Tibial artery (tissue), 4 donors: ENCODE measurements around the gene DLGAP1.

ENCODE experiments used
- DNase-seq, 2 donors: peaks; one replicate each; pipeline ENCODE4 v3.0.0-alpha.2; 2019
- H3K27ac ChIP-seq, 2 donors: fragments of 200-600 bp; sonication (generic) in 1 of 2; 1 replicate in 1 of 2; 2 replicates in 1 of 2; pipeline ENCODE4 v1.5.1; 2018 to 2019; ENCODE audit warnings: mild to moderate bottlenecking in 1 of 2
- H3K27me3 ChIP-seq, 2 donors: fragments of 200-600 bp; sonication (generic) in 1 of 2; one replicate each; pipeline versions ENCODE4 v1.5.1 to v1.6.0; 2016 to 2019
- H3K36me3 ChIP-seq, 3 donors: fragments of 200-600 bp; sonication (generic) in 2 of 3; one replicate each; pipeline ENCODE4 v1.5.1; 2016 to 2019; ENCODE audit warnings: mild to moderate bottlenecking in 2 of 3
- H3K4me1 ChIP-seq, 4 donors: fragments of 200-600 bp; sonication (generic) in 2 of 4; 1 replicate in 3 of 4; 2 replicates in 1 of 4; pipeline ENCODE4 v1.5.1; 2016 to 2019
- H3K4me3 ChIP-seq, 2 donors: fragments of 200-600 bp; sonication (generic) in 1 of 2; 1 replicate in 1 of 2; 2 replicates in 1 of 2; pipeline ENCODE4 v1.5.1; 2018 to 2019; ENCODE audit warnings: mild to moderate bottlenecking in 2 of 2
- H3K9me3 ChIP-seq, 3 donors: fragments of 200-600 bp; sonication (generic) in 1 of 3; one replicate each; pipeline ENCODE4 v1.5.1; 2016 to 2019
- intact Hi-C: fragments of 100-400 bp; cut with DNase I; formaldehyde crosslinking; loops from one replicate; pipeline ENCODE4 v1.15.0; 2023; ENCODE audit warnings: low total_unique reads
- TF ChIP-seq, protein P1 (sequence below), 2 experiments: fragments of 200-600 bp in 1 of 2; fragments of 450-650 bp in 1 of 2; IDR thresholded peaks; one replicate each; pipeline ENCODE4 v1.5.1; 2017 to 2019; ENCODE audit warnings: antibody characterized with exemption in 2 of 2, mild to moderate bottlenecking in 1 of 2, moderate library complexity in 1 of 2

Gene DLGAP1

GRCh38 chr18:3873211-3873610 is 581.9 kb downstream of the DLGAP1 start:
- intact Hi-C loops = no loop called here
- H3K27ac ChIP-seq = peak overlapping the region in 1 of 2 donors; percentile 11
- no peaks in the 10 kb centered on the region for H3K27me3 ChIP-seq
- DNase-seq = no peak
- no peak overlapping the region for H3K4me3 ChIP-seq
- peaks cover 0 to 3% (median under 1%) of the 10 kb centered on the region in 4 donors for H3K4me1 ChIP-seq
- no peaks in the 10 kb centered on the region for H3K36me3 ChIP-seq
- H3K9me3 ChIP-seq = no peaks in the 10 kb centered on the region
- TF ChIP-seq, protein P1, sequence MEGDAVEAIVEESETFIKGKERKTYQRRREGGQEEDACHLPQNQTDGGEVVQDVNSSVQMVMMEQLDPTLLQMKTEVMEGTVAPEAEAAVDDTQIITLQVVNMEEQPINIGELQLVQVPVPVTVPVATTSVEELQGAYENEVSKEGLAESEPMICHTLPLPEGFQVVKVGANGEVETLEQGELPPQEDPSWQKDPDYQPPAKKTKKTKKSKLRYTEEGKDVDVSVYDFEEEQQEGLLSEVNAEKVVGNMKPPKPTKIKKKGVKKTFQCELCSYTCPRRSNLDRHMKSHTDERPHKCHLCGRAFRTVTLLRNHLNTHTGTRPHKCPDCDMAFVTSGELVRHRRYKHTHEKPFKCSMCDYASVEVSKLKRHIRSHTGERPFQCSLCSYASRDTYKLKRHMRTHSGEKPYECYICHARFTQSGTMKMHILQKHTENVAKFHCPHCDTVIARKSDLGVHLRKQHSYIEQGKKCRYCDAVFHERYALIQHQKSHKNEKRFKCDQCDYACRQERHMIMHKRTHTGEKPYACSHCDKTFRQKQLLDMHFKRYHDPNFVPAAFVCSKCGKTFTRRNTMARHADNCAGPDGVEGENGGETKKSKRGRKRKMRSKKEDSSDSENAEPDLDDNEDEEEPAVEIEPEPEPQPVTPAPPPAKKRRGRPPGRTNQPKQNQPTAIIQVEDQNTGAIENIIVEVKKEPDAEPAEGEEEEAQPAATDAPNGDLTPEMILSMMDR (IDR thresholded peaks at IDR 0.05) = no peak

DNA sequence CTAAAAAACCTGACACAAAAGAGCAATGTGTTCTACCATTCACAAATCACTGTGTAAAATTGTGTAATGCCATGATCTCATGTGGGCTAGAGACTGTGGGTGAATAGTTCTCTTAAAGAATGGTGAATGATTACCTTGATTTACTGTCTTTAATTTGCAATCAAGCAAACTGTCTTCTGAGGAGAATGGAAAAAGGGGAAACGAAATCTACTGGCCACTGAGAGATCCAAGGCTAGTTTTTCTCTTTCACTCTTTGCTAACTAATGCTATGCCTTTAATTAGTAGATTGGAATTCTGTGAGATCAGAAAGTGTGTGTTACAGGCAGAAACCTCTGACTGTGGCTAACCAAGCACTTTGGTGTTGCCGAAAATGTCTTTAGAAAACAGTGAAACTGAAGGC is 582.5 kb downstream of the DLGAP1 start:
- Histone ChIP-seq H3K4me3 (no peak overlapping the region), H3K4me1 (peaks cover 0 to 8% (median 3%) of the 10 kb centered on the region in 4 donors), H3K27me3 (no peaks in the 10 kb centered on the region), H3K9me3 (no peaks in the 10 kb centered on the region), H3K27ac (no peak overlapping the region), H3K36me3 (no peaks in the 10 kb centered on the region)
- TF ChIP-seq, protein P1 (IDR thresholded peaks at IDR 0.05) = no peak
- no peak for DNase-seq
- intact Hi-C loops = no loop called here

DNA sequence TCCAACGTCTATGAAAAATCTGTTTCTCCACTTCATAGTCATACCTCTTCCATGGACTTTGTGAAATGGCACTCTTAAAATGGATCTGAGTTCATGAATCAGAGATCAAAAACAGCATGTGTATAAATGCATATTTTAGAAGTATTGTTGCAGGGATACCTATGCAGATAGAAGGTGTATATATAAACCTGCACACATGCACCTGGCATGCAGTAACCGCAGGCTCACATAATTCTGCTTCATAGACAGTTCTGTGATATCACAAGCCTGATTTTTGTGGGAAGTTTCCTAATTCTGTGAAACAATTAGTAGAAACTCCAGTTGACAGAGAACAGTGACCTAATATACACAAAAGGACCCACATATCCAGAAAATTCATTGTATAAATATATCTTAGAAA is 583.4 kb downstream of the DLGAP1 start:
- intact Hi-C loops = no loop called here
- DNase-seq = no peak
- Histone ChIP-seq H3K27me3 (no peaks in the 10 kb centered on the region), H3K9me3 (no peaks in the 10 kb centered on the region), H3K4me1 (peaks cover 0 to 16% (median 3%) of the 10 kb centered on the region in 4 donors), H3K36me3 (no peaks in the 10 kb centered on the region), H3K4me3 (no peak overlapping the region), H3K27ac (no peak overlapping the region)
- TF ChIP-seq, protein P1 (IDR thresholded peaks at IDR 0.05) = no peak

GRCh38 chr18:3870914-3871313 is 584.2 kb downstream of the DLGAP1 start:
- Histone ChIP-seq H3K9me3 (no peaks in the 10 kb centered on the region), H3K4me1 (peaks cover 0 to 16% (median 3%) of the 10 kb centered on the region in 4 donors), H3K27me3 (no peaks in the 10 kb centered on the region), H3K27ac (no peak overlapping the region), H3K36me3 (no peaks in the 10 kb centered on the region), H3K4me3 (no peak overlapping the region)
- DNase-seq = no peak
- TF ChIP-seq, protein P1 (IDR thresholded peaks at IDR 0.05) = no peak
- intact Hi-C loops = no loop called here

- Histone ChIP-seq H3K36me3 (no peaks in the 10 kb centered on the region), H3K4me1 (peaks cover 0 to 16% (median 3%) of the 10 kb centered on the region in 4 donors), H3K9me3 (no peaks in the 10 kb centered on the region), H3K4me3 (no peak overlapping the region), H3K27me3 (no peaks in the 10 kb centered on the region), H3K27ac (no peak overlapping the region)
- TF ChIP-seq, protein P1 (IDR thresholded peaks at IDR 0.05) = peak; percentile 35 to 58
- DNase-seq = no peak
- intact Hi-C loops = no loop called here
Measured at GRCh38 chr18:3869848-3870247, 585.3 kb downstream of the DLGAP1 start.

- Histone ChIP-seq H3K4me3 (no peak overlapping the region), H3K4me1 (peaks cover 0 to 16% (median 3%) of the 10 kb centered on the region in 4 donors), H3K27me3 (no peaks in the 10 kb centered on the region), H3K27ac (peak overlapping the region; percentile 27 to 57), H3K36me3 (no peaks in the 10 kb centered on the region), H3K9me3 (no peaks in the 10 kb centered on the region)
- intact Hi-C loops = no loop called here
- no peak for DNase-seq
- TF ChIP-seq, protein P1 (IDR thresholded peaks at IDR 0.05) = no peak
Measured at GRCh38 chr18:3867864-3868311, 587.2 kb downstream of the DLGAP1 start.
